A172 (cell line): Measurements from ENCODE around the gene FABP3. TPM values are rescaled to one million over a fixed set of nuclear protein-coding genes. Genes with fewer than 3 reads are reported as not detected.

Experiments used
- DNase-seq: peaks from one replicate; pipeline ENCODE4 v3.0.0-alpha.2; 2015; ENCODE audit warnings: low spot score
- total RNA-seq: library from RNA; depleted of rRNA; stranded (reverse); fragments of >200 nt; shearing (Covaris generic); gene quantifications from 2 replicates; pipeline ENCODE4 v1.2.3, GENCODE V29; 2014

FABP3 gene
- total RNA-seq, 1 experiment from 2014 or later, result 9.0 TPM

GRCh38 chr1:31372051-31372450 lies 825 bp downstream of the FABP3 start:
- no peak for DNase-seq

- DNase-seq, result no peak
Observed at GRCh38 chr1:31371121-31371959, 1.5 kb downstream of the FABP3 start.

GRCh38 chr1:31370565-31370964 lies 2.3 kb downstream of the FABP3 start:
- no peak for DNase-seq

GRCh38 chr1:31370021-31370420 lies 2.9 kb downstream of the FABP3 start:
- no peak for DNase-seq

- DNase-seq, result no peak
Observed at GRCh38 chr1:31368611-31369107, 4.2 kb downstream of the FABP3 start.

GRCh38 chr1:31366796-31367195 lies 6.1 kb downstream of the FABP3 start:
- DNase-seq, result no peak

- DNase-seq, result no peak
Observed at GRCh38 chr1:31364561-31365250, 8.2 kb downstream of the FABP3 start.

- no peak for DNase-seq
Observed at GRCh38 chr1:31362032-31362431, 10.8 kb downstream of the FABP3 start.

- no peak for DNase-seq
Observed at GRCh38 chr1:31361607-31362006, 11.3 kb downstream of the FABP3 start.

- no peak for DNase-seq
Observed at GRCh38 chr1:31356427-31356826, 16.4 kb downstream of the FABP3 start.

- no peak for DNase-seq
Observed at GRCh38 chr1:31354283-31354682, 18.6 kb downstream of the FABP3 start.

GRCh38 chr1:31348449-31348848 lies 24.4 kb downstream of the FABP3 start:
- DNase-seq, result no peak

- DNase-seq, result no peak
Observed at GRCh38 chr1:31346785-31347184, 26.1 kb downstream of the FABP3 start.

GRCh38 chr1:31345635-31346034 lies 27.2 kb downstream of the FABP3 start:
- DNase-seq, result no peak

- no peak for DNase-seq
Observed at GRCh38 chr1:31344503-31344902, 28.4 kb downstream of the FABP3 start.

- no peak for DNase-seq
Observed at GRCh38 chr1:31336687-31337467, 36.0 kb downstream of the FABP3 start.

- DNase-seq, result peak; percentile 25
Observed at GRCh38 chr1:31335007-31335406, 37.9 kb downstream of the FABP3 start.

- no peak for DNase-seq
Observed at GRCh38 chr1:31327381-31327780, 45.5 kb downstream of the FABP3 start.

GRCh38 chr1:31326461-31326860 lies 46.4 kb downstream of the FABP3 start:
- no peak for DNase-seq

- DNase-seq, result no peak
Observed at GRCh38 chr1:31324992-31325391, 47.9 kb downstream of the FABP3 start.

- no peak for DNase-seq
Observed at GRCh38 chr1:31324093-31324492, 48.8 kb downstream of the FABP3 start.

GRCh38 chr1:31318146-31318545 lies 54.7 kb downstream of the FABP3 start:
- no peak for DNase-seq
